GM18867 (cell line): ENCODE data around the gene ACSL6.

Source experiments
- ATAC-seq: cut with Tn5 transposase; IDR thresholded peaks from one replicate; pipeline ENCODE4 v1.9.1; 2021; ENCODE audit warnings: mild to moderate bottlenecking, moderate library complexity; ENCODE audit not compliant: unreplicated experiment

ACSL6 gene

GRCh38 chr5:132001647-132002561 is 9.6 kb downstream of the ACSL6 start:
- no peak for ATAC-seq

DNA sequence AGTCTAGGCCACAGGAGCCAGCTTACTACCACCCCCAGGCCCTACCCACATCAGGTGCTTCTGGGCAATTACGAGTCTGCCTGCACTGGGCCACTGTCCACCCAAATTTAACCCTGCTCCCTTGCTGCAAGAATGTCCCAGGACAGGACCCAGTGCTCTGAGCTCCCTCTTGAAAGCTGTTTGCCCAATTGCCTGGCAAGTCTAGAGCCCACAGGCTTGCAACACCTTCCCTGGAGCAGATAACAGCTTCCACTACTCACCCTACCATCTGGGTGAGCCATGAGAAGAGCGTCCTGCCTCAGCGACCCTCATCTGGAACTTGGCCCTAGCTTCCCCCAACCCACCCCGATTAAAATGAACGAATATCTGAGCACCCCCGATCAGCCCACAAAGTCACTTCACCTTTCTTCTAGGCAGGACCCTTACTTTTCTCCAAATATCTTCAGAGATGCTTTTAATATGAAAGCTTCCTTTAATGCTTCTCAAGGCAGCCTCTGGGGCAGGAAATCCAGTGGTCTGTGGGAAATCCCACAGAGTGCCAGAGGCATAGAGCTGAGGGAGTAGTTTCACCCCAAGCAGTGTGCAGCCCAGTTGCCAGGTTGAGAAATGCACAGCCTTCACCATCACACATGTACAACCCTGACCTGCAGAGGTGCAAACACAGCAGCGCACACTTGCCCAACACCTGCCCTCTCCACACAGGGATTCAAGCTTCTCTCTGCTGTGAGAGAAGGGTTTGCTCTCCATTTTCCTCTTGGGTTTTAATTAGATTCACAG is 10.6 kb downstream of the ACSL6 start:
- no peak for ATAC-seq

- no peak for ATAC-seq
Measured at GRCh38 chr5:132000241-132000490, 11.3 kb downstream of the ACSL6 start.

DNA sequence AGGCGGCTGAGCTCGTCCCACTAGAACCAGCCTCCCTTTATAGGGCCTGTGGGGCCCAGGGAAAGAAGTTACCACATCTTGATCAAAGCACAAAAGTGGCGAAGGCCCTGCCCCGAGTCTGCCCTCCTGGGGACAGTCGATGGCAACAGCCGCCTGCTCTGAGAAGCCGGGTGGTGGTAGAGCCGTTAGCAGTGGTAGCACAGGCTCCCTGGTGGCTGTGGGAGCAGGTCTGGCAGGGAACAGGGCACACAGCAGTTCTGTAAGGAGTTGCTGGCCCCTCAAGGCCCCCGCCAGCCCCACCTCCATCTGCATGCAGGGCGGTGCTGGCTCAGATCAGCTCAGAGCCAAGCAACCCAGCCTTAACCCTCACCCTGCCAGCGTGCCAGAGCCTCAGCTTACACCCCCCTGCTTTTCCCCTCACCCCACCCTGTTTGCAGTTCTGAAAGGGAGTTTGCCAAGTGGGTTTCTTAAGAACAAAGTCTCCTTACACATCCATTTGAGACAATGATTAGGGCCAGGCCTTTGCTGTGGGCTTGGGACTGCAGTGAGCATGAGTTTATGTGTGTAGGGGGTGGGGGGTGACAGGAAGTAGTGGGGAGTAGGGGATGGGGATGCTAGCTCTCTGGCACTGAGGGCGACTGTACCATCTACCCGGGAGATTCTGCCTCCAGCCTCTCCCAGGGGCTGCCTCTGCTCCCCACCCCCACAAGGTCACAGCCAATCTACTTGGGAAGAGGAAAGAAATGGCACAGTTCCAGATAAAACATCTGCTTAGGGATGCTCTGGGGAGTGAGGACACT is 11.8 kb downstream of the ACSL6 start:
- ATAC-seq: no peak

GRCh38 chr5:131999041-131999440 is 12.4 kb downstream of the ACSL6 start:
- no peak for ATAC-seq

DNA sequence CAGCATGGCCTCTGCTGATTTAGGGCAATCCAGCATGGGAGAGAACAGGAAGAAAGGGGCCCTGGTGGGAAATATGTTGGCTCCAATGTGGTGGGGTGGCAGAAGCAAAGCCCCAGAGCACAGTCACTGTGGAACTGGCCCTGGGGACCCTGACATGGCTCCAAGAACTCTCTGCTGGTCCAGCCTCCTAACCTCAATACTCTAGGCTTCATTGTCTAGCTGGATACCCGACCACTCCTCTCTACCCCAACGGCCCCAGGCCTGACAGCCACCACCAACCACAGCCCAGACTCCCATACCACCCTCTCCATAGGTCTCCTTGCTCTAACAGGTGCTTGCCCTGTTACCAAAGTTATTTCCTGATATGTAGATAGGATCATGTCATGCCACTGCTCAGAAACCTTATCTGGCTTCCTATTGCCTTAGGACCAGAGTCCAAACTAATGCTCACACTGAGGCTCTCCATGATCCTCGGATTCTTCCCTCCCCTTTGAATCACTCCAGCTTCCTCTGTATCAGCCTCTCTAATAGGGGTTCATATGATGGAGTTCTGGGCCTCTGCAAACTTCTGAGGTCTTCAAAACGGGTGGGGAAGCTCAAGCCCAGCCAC is 12.9 kb downstream of the ACSL6 start:
- ATAC-seq: no peak

DNA sequence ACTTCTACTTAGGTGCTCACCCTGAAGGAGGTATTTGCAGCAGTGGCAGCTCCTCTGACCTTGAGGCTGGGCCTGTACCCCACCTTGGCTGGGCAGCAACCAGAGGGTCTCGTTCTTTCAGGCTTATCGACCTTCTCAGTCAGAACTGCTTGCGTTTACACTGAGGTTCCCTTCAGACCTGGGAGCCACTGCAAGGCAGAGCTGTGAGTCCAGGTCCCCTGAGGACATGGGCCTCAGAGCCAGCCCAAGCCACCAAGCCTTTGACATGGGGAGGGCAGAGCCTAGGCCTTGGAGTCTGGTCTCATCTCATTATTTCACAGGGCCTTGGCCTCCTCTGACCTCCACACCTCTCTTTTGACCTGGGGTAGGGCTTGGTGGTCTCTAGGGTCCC is 13.7 kb downstream of the ACSL6 start:
- ATAC-seq: no peak

DNA sequence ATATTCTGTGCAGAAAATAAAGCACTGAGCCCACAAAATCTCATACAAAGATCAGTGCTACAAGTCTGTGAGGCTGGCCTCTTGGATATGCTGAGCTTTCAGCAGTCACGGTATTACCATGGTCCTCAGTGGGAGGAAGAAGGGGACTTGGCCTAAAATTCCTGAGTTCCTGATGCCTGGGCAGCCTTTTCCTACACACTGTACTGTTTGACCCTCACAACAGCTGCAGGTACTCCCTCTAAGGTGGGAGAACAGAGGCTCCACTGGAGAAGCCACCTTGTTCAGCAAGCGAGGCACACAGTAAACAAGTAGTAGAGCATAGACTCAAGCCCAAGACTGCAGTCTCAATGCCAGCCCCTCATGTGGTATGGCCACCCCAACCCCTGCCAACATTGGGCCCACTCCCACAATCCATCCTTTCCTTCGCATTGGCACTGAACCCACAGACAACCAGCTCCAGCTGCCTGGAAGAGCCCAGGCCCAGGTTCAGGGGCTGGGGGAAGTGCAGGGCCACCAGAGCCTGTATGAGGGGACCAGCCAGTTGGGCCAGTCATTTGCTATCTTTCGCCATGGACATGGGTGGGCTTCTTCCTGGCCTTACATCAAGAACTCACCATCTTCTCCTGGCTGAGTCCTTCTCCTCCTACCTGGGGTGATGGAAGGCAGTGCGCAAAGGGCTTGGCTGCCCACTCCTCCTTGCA is 14.3 kb downstream of the ACSL6 start:
- no peak for ATAC-seq

- no peak for ATAC-seq
Measured at GRCh38 chr5:131996210-131997025, 15.0 kb downstream of the ACSL6 start.

DNA sequence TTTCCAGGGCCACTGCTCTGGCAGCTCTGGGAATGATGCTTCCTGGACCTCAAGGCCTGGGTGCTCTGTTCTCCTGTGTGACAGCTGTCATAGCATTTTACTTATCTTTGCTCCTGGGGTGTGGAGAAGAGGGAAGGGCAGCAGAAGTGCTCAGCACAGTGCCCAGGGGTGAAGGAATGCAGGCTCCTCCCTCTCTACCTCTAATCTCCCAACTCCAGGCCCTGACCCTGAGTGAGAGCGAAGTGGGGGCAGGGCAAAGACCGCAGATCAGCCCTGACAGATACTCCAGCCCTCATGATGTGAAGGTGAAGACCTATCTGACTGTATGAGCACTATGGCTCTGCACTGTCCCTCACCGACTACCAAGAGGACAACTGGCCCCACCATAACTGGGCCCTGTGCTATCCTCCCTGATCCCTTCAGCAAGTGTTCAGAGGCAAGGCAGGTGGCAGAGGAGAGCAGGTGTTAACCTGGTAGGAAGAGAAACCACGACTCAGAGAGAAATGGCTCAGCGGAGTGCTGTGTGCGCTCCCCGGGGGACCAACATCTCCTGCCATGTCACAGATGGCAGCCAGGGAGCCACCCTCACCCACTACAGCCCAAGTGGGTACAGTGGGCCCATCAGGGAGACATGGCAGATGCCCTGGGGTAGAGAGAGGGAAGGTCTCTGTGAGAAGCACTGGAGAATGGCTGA is 16.8 kb downstream of the ACSL6 start:
- ATAC-seq: no peak

- ATAC-seq: no peak
Measured at GRCh38 chr5:131994090-131994489, 17.4 kb downstream of the ACSL6 start.

DNA sequence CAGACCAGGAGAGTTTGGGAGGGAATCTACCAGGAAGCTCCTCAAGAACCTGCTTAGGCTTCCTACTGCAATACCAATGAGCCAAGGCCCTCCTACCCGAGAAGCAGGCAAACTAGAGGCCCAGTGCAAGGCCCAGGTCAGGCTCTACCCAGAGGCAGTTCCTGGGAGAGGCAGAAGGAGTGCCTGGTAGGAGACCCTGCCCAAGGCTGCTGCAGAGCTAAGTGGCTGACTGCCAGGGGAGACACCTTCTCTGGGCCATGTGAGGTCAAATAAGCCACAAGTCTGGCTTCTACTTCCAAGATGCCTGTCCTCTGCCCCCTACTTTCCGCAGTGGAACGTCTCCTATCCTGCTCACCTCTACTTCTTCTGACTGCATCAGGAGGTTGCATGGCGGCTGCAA is 17.8 kb downstream of the ACSL6 start:
- ATAC-seq: no peak

DNA sequence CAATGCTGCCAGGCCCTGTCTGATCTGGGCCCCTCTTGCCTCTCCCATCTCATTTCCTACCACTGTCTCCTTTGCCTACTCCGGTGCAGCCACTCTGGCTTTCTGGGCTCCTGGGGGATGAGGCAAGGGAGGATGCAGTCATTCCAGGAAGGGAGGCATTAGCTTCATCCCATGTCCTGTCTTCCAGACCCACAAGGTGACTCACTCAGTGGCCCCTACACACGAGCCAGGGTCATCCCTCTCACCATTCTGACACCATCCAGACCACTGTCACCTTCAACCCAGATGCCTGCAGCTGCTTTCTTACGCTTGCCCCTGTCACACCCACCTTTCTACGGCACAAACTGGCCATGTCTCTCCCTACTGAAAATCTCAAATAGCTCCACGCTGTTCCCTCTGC is 19.1 kb downstream of the ACSL6 start:
- no peak for ATAC-seq

DNA sequence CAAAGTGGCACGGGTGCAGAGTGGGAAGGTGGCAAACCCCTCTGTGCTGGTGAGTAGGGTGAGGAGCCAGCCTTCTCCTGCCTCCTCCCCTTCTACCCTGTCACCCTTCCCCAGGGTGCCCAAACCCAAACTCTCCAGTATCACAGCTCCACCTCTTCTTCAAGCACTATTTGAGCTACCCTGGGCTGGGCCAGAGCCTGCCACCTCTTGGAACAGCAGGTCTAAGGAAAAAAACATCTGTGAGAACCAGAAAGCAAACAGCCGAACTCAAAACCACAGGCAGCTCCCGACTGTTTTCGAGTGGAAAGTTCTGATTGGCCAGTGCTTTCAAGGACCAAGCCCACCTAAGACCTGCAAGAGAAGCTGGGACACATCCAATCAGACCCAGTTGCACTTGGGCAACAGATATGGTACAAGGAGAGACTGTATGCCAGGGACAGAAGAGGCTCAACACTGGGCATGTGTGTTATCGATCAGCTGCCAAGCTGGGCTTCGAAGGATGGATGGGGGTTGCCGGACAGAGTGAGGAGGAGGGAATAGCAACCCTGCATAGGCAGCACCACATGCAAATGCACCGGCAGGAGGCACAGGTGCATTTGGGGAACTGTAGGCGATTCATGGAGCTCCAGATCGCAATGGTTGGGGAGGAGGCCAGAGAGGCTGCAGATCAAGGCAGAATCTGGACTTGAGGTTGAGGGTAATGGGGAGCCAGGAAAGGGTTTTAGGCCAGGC is 19.7 kb downstream of the ACSL6 start:
- no peak for ATAC-seq

- no peak for ATAC-seq
Measured at GRCh38 chr5:131990716-131991115, 20.7 kb downstream of the ACSL6 start.

GRCh38 chr5:131988601-131989000 is 22.9 kb downstream of the ACSL6 start:
- ATAC-seq: no peak

- ATAC-seq: no peak
Measured at GRCh38 chr5:131987251-131987650, 24.2 kb downstream of the ACSL6 start.

- no peak for ATAC-seq
Measured at GRCh38 chr5:131986161-131986912, 25.1 kb downstream of the ACSL6 start.
